C4-2B (cell line): ENCODE results near the gene SLC39A3.

ENCODE experiments used
- H3K27ac ChIP-seq: fragments of 450-650 bp; 2 replicates; pipeline ENCODE4 v1.5.1; 2017
- CTCF ChIP-seq: fragments of 450-650 bp; conservative IDR thresholded peaks from 2 replicates; pipeline ENCODE4 v1.5.1; 2017; ENCODE audit warnings: mild to moderate bottlenecking
- ZFX ChIP-seq: fragments of 450-650 bp; IDR thresholded peaks from 2 replicates; pipeline ENCODE4 v1.6.1; 2017

SLC39A3 gene

GRCh38 chr19:2774083-2774679, 34.4 kb upstream of the SLC39A3 start:
- no peak overlapping the region for H3K27ac ChIP-seq
- TF ChIP-seq ZFX (no peak), CTCF (no peak)

GRCh38 chr19:2771786-2772674, 32.2 kb upstream of the SLC39A3 start:
- TF ChIP-seq CTCF (no peak), ZFX (no peak)
- H3K27ac ChIP-seq, result no peak overlapping the region

- TF ChIP-seq ZFX (no peak), CTCF (no peak)
- no peak overlapping the region for H3K27ac ChIP-seq
Observed at GRCh38 chr19:2770055-2771013, 30.5 kb upstream of the SLC39A3 start.

- no peak overlapping the region for H3K27ac ChIP-seq
- TF ChIP-seq CTCF (no peak), ZFX (no peak)
Observed at GRCh38 chr19:2769218-2769617, 29.4 kb upstream of the SLC39A3 start.

- H3K27ac ChIP-seq, result no peak overlapping the region
- TF ChIP-seq ZFX, result no peak
- TF ChIP-seq CTCF, result no peak
Observed at GRCh38 chr19:2768365-2769132, 28.7 kb upstream of the SLC39A3 start.

GRCh38 chr19:2767688-2768087, 27.9 kb upstream of the SLC39A3 start:
- no peak overlapping the region for H3K27ac ChIP-seq
- no peak for TF ChIP-seq ZFX
- TF ChIP-seq CTCF, result no peak
